ENCODE data around the gene LONP2. TPM values are rescaled to one million over a fixed set of nuclear protein-coding genes. Genes with fewer than 3 reads are reported as not detected.

LONP2 gene
- total RNA-seq, 1 donor from 2014 or later = 50.7 TPM

DNA sequence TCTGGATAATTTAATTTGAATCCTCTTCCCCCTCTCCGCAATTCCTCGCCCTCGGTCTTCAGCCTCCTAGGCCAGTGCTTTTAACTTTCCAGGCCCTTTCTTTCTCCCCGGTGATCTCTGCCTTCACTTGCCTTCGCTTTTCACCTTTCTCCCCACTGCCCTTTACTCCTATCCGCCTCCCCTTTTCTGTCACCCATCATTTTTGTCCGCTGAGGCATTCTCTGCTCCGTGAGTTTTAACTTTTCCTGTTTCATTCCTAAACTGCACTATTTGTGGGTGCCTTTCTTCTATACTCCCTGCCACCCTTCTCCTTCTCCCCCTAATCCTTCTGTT lies 729 bp downstream of the LONP2 start:
- H3K9me3 Mint-ChIP-seq (ENCODE audit: unreplicated experiment) = peaks cover 2% of the 10 kb centered on the region
- peak overlapping the region; percentile 95 for H3K4me3 Mint-ChIP-seq (ENCODE audit: unreplicated experiment)
- H2AFZ ChIP-seq (ENCODE audit: low read depth, low read length) = peak overlapping the region; percentile 100
- H3K27ac Mint-ChIP-seq (ENCODE audit: unreplicated experiment) = peak overlapping the region; percentile 74
- FAIRE-seq = no peak
- H4K20me1 ChIP-seq (ENCODE audit: insufficient read depth, low read length) = peaks cover 50% of the 10 kb centered on the region
- H3K4me3 ChIP-seq (ENCODE audit: insufficient read depth, low read depth, low read length) = peak overlapping the region; percentile 96
- H3K9me3 ChIP-seq (ENCODE audit: insufficient read depth, low read depth, low read length) = peaks cover 3% of the 10 kb centered on the region
- H3K36me3 Mint-ChIP-seq (ENCODE audit: low read depth, unreplicated experiment) = no peaks in the 10 kb centered on the region
- no peaks in the 10 kb centered on the region for H3K27me3 ChIP-seq (ENCODE audit: insufficient read depth, low read length)
- TF ChIP-seq, protein P1, sequence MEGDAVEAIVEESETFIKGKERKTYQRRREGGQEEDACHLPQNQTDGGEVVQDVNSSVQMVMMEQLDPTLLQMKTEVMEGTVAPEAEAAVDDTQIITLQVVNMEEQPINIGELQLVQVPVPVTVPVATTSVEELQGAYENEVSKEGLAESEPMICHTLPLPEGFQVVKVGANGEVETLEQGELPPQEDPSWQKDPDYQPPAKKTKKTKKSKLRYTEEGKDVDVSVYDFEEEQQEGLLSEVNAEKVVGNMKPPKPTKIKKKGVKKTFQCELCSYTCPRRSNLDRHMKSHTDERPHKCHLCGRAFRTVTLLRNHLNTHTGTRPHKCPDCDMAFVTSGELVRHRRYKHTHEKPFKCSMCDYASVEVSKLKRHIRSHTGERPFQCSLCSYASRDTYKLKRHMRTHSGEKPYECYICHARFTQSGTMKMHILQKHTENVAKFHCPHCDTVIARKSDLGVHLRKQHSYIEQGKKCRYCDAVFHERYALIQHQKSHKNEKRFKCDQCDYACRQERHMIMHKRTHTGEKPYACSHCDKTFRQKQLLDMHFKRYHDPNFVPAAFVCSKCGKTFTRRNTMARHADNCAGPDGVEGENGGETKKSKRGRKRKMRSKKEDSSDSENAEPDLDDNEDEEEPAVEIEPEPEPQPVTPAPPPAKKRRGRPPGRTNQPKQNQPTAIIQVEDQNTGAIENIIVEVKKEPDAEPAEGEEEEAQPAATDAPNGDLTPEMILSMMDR (IDR thresholded peaks at IDR 0.05; ENCODE audit: insufficient read depth, low read depth, low read length) = no peak
- TF ChIP-seq EZH2 (IDR thresholded peaks at IDR 0.05; ENCODE audit: insufficient read depth, low read length) = no peak
- no peaks in the 10 kb centered on the region for H3K27me3 Mint-ChIP-seq (ENCODE audit: low read depth, unreplicated experiment)
- peak overlapping the region; percentile 92 for H3K9ac ChIP-seq (ENCODE audit: low read length)
- H3K79me2 ChIP-seq (ENCODE audit: insufficient read depth, low read length) = peaks cover 60% of the 10 kb centered on the region
- H3K36me3 ChIP-seq (ENCODE audit: insufficient read depth, low read length) = no peaks in the 10 kb centered on the region
- no peak for DNase-seq (ENCODE audit: low read depth)
- peak overlapping the region; percentile 92 for H3K4me2 ChIP-seq (ENCODE audit: low read length)
- peak overlapping the region; percentile 87 for H3K27ac ChIP-seq (ENCODE audit: low read depth, low read length)
- peaks cover 10% of the 10 kb centered on the region for H3K4me1 Mint-ChIP-seq (ENCODE audit: low read depth, unreplicated experiment)
- peaks cover 15% of the 10 kb centered on the region for H3K4me1 ChIP-seq (ENCODE audit: insufficient read depth, low read length)

DNA sequence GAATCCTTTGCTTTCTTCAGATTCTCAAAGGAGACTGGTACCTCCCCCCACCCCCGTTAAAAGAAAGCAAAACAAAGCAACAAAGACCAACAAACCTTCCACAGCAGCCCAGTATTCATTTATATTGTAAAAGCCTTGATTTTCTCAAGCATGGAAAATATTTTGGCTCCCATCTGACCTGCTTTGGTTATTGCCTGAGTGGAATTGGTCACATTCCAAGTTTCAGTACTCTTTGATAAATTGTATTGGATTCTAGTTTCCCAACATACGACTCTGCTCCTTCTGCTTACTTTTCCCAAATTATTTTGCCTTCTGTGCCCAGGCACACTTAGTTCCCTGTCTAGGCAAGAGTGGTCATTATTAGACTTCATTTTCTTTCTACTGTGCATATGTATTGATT lies 2.0 kb downstream of the LONP2 start:
- no peak overlapping the region for H3K9ac ChIP-seq (ENCODE audit: low read length)
- no peak overlapping the region for H3K27ac Mint-ChIP-seq (ENCODE audit: unreplicated experiment)
- H3K9me3 Mint-ChIP-seq (ENCODE audit: unreplicated experiment) = peaks cover 2% of the 10 kb centered on the region
- H3K27me3 Mint-ChIP-seq (ENCODE audit: low read depth, unreplicated experiment) = no peaks in the 10 kb centered on the region
- TF ChIP-seq, protein P1 (IDR thresholded peaks at IDR 0.05; ENCODE audit: insufficient read depth, low read depth, low read length) = no peak
- TF ChIP-seq EZH2 (IDR thresholded peaks at IDR 0.05; ENCODE audit: insufficient read depth, low read length) = no peak
- H3K4me1 Mint-ChIP-seq (ENCODE audit: low read depth, unreplicated experiment) = peaks cover 10% of the 10 kb centered on the region
- peak overlapping the region; percentile 92 for H3K4me2 ChIP-seq (ENCODE audit: low read length)
- no peaks in the 10 kb centered on the region for H3K36me3 ChIP-seq (ENCODE audit: insufficient read depth, low read length)
- DNase-seq (ENCODE audit: low read depth) = peak; percentile 41
- H4K20me1 ChIP-seq (ENCODE audit: insufficient read depth, low read length) = peaks cover 61% of the 10 kb centered on the region
- H3K27me3 ChIP-seq (ENCODE audit: insufficient read depth, low read length) = no peaks in the 10 kb centered on the region
- H3K4me1 ChIP-seq (ENCODE audit: insufficient read depth, low read length) = peaks cover 15% of the 10 kb centered on the region
- H2AFZ ChIP-seq (ENCODE audit: low read depth, low read length) = no peak overlapping the region
- H3K36me3 Mint-ChIP-seq (ENCODE audit: low read depth, unreplicated experiment) = no peaks in the 10 kb centered on the region
- no peak overlapping the region for H3K4me3 ChIP-seq (ENCODE audit: insufficient read depth, low read depth, low read length)
- H3K9me3 ChIP-seq (ENCODE audit: insufficient read depth, low read depth, low read length) = no peaks in the 10 kb centered on the region
- FAIRE-seq = no peak
- H3K4me3 Mint-ChIP-seq (ENCODE audit: unreplicated experiment) = peak overlapping the region; percentile 66
- H3K27ac ChIP-seq (ENCODE audit: low read depth, low read length) = no peak overlapping the region
- peaks cover 71% of the 10 kb centered on the region for H3K79me2 ChIP-seq (ENCODE audit: insufficient read depth, low read length)

DNA sequence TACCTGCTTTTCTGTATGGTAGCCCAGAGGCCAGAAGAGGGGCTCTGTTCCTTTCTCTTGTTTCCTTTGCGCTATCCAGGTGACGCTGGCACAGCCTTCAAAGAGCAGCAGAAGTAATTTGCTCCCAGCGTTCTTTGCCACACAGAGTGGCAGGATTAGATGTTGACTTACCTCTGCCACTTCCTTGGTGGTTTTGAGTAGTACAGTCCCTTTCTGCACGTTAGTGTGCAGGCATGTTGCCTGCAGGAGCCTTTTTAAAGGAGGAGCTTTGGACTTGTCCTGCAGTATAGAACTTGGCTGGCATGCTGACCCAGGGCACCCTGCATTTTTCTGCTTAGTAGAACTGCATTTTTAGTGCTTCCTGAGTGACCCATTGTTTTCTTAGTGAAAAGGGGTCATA lies 3.2 kb downstream of the LONP2 start, which contains the start of gene ABCC11:
TSS of gene ABCC11 (minus strand) at position 229 of the 400 bp plus-strand sequence. CDS start 15,618 bp downstream, outside the sequence.
- Mint-ChIP-seq H3K27ac (ENCODE audit: unreplicated experiment) (no peak within 1 kb of the TSS), H3K27me3 (ENCODE audit: low read depth, unreplicated experiment) (no peaks in the 10 kb centered on the region)
- H2AFZ ChIP-seq (ENCODE audit: low read depth, low read length) = no peak within 1 kb of the TSS

More for the DNA sequence above, 3.2 kb downstream of the LONP2 start, which contains the start of gene ABCC11:
- Mint-ChIP-seq H3K4me1 (ENCODE audit: low read depth, unreplicated experiment) (peaks cover 10% of the 10 kb centered on the region), H3K9me3 (ENCODE audit: unreplicated experiment) (no peaks in the 10 kb centered on the region), H3K4me3 (ENCODE audit: unreplicated experiment) (no peak within 1 kb of the TSS), H3K36me3 (ENCODE audit: low read depth, unreplicated experiment) (no peaks in the 10 kb centered on the region)
- TF ChIP-seq EZH2 (IDR thresholded peaks at IDR 0.05; ENCODE audit: insufficient read depth, low read length) = no peak
- TF ChIP-seq, protein P1 (IDR thresholded peaks at IDR 0.05; ENCODE audit: insufficient read depth, low read depth, low read length) = no peak
- H3K27ac ChIP-seq (ENCODE audit: low read depth, low read length) = no peak within 1 kb of the TSS
- H3K9me3 ChIP-seq (ENCODE audit: insufficient read depth, low read depth, low read length) = no peaks in the 10 kb centered on the region
- H4K20me1 ChIP-seq (ENCODE audit: insufficient read depth, low read length) = peaks cover 70% of the 10 kb centered on the region
- peaks cover 15% of the 10 kb centered on the region for H3K4me1 ChIP-seq (ENCODE audit: insufficient read depth, low read length)
- no peaks in the 10 kb centered on the region for H3K27me3 ChIP-seq (ENCODE audit: insufficient read depth, low read length)
- peaks cover 2% of the 10 kb centered on the region for H3K36me3 ChIP-seq (ENCODE audit: insufficient read depth, low read length)
- peaks cover 83% of the 10 kb centered on the region for H3K79me2 ChIP-seq (ENCODE audit: insufficient read depth, low read length)
- FAIRE-seq (no peak), DNase-seq (ENCODE audit: low read depth) (no peak)
- no peak within 1 kb of the TSS for H3K9ac ChIP-seq (ENCODE audit: low read length)
- no peak within 1 kb of the TSS for H3K4me2 ChIP-seq (ENCODE audit: low read length)
- H3K4me3 ChIP-seq (ENCODE audit: insufficient read depth, low read depth, low read length) = no peak within 1 kb of the TSS

Measured in astrocyte (in vitro differentiated cells and primary cell).